GM19239 (cell line): Measurements from ENCODE around the gene ELN.
"Not testable (repeated sequence)": the region's sequence is repeated elsewhere in the genome, so short reads cannot be mapped to it uniquely, and the experiment has no call there.

Experiments used
- DNase-seq: peaks from one replicate; pipeline ENCODE4 v3.0.0; 2011; ENCODE audit warnings: low spot score; ENCODE audit not compliant: insufficient read length
- FAIRE-seq: peaks from 2 replicates; lab custom pipeline; 2011; peaks lifted over from hg19 to GRCh38; lab: Jason Lieb, UNC

The ELN gene

DNA sequence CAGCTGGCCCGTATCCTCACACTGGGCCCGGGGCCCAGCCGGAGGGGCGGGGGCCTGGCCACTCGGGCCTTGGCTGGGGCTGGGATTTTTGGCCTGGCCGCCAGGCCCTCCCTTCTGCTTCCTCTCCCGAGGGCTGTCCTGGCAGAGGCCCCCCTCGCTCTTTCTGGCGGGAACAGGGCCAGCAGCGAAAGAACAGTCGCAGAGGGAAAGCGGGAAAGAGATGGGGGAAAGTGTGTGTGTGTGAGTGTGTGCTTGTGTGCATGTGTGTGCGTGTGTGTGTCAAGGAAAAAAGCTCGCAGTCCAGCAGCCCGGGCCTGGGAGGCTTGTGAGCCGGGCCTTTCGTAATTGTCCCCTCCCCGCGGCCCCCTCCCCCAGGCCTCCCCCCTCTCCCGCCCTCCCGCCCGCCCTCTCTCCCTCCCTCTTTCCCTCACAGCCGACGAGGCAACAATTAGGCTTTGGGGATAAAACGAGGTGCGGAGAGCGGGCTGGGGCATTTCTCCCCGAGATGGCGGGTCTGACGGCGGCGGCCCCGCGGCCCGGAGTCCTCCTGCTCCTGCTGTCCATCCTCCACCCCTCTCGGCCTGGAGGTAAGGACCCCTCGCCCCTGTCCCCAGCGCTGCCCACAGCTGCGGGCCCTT, at the start of gene ELN:
Gene ELN (plus strand): TSS at position 491 of the 638 bp plus-strand sequence. CDS start 15 bp downstream, at position 506.
- DNase-seq, result no peak
- FAIRE-seq, result no peak

DNA sequence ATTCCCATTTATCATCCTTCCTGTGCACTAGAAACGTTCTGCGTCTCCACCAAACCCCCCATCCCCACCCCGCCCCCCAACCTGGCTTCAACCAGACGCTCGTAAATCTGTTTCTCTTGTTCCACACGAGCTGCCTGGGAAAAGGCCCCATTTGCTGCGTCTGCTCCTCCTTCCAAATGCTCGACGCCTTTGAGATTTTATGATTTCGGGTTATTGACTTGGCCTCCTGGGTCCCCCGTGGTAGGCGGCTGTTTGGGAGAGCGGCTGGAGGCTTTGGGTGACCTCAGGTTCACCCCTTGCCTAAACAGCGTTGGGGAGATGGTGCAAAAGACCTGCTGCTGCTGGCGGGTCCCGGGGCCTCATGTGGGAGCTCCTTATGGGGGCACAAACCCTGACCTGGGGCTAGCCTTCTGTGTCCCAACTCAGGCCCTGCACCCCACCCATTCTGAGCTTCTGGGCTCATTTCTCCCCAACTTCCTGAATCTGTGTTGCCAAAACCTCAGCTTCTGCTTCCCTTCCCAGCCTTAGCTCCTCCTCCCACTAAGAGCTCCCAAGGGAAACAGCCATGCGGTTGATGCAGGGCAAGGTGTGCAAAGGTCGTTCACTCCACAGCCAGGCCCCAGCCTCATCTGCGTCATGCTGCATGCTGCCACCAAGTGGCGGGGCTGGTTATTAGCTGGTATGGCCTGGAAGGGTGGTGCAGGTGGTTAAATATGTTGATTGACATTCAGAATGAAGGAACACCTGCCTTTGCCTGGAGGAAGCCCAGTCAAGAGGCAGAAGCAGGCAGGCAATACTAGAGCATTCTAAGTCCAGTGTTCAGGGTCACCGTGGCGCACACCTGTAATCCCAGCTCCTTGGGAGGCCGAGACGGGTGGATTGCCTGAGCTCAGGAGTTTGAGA, 49.1 kb upstream of the ELN start:
- FAIRE-seq, result peak; percentile 69

DNA sequence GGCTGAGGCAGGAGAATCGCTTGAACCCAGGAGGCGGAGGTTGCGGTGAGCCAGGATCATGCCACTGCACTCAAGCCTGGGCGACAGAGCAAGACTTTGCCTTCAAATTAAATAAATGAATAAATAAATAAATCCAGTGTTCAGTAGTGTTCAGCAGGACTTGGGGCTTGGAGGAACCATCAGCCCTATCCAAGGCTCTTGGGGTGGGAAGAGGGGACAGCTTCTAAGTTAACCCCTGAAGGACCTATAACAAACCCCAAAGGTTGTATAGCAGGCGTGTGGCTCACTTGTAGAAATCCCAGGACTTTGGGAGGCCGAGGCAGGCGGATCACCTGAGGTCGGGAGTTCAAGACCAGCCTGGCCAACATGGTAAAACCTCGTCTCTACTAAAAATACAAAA, 48.3 kb upstream of the ELN start:
- not testable (repeated sequence) for FAIRE-seq, DNase-seq

More for the DNA sequence above, 49.1 kb upstream of the ELN start:
- DNase-seq, result peak; percentile 77

DNA sequence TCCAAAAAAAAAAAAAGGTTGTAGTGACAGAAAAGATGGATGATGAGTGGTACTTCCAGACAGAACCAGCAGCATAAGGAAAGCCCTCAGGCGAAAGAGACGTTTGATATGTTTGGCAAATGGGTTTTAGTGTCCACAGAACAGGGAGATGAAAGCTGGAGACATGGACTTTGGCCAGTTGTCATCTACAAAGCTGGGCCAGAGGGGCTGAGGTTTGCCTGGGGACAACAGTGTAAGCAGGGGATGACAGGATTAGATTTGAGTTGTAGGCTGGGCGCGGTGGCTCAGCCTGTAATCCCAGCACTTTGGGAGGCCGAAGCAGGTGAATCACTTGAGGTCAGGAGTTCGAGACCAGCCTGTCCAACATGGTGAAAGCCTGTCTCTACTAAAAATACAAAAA, 47.8 kb upstream of the ELN start:
- no peak for FAIRE-seq

GRCh38 chr7:73981933-73982332, 46.0 kb upstream of the ELN start:
- DNase-seq, result no peak
- no peak for FAIRE-seq

More for the DNA sequence above, 47.8 kb upstream of the ELN start:
- no peak for DNase-seq

DNA sequence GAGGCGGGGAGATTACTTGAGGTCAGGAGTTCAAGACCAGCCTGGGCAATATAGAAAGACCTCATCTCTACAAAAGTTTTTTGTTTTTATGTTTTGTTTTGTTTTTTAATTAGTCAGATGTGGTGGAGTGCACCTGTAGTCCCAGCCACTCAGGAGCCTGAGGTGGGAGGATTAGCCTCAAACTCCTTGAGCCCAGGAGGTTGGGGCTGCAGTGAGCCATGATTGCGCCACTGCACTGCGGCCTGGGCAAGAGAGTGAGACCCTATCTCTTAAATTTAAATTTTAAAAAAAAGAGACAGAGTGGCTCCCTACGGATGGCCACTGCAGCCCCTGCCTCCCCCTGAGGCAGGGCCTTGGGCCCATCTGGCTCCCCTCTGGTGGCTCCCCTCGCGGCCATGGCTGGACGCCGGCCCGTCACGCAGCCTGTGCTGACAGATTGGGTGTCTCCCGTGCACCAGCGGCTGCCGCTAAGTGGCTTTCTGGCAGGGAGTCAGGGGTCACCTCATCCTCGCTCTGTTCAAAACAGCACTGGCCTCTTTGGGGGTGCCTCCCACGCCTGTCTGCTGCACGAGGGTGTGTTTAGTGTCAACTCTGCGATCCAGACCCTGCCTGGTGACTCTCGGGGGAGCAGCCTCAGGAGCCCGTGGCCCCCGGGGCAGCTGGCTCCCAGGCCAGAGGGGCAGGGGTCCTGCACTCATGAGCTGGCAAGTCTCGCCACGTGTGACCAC, 44.4 kb upstream of the ELN start:
- no peak for FAIRE-seq

GRCh38 chr7:73984481-73985205, 43.3 kb upstream of the ELN start:
- no peak for FAIRE-seq
- no peak for DNase-seq

More for the DNA sequence above, 44.4 kb upstream of the ELN start:
- DNase-seq, result no peak

DNA sequence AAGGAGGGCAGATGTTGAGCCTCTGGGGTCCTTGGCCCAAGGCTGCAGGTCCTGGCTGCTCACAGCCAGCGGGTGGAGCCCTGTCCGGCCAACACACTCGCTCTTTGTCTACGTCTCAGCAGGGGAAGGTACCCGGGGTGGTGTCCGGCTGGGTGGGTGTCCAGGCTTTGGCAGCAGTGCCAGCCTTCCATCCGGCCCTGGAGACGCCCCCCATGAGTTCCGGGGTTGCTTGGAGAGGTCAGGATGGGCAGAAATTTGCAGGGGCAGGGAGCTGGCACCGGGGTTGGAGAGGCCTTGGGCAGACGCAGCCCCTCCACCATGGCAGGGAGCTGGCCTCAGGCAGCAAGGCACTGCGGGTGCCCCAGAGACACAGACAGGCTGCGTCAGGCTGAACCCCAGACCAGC, 42.2 kb upstream of the ELN start:
- DNase-seq, result no peak
- no peak for FAIRE-seq

- no peak for DNase-seq
Observed at GRCh38 chr7:73986158-73986631, 41.8 kb upstream of the ELN start.

DNA sequence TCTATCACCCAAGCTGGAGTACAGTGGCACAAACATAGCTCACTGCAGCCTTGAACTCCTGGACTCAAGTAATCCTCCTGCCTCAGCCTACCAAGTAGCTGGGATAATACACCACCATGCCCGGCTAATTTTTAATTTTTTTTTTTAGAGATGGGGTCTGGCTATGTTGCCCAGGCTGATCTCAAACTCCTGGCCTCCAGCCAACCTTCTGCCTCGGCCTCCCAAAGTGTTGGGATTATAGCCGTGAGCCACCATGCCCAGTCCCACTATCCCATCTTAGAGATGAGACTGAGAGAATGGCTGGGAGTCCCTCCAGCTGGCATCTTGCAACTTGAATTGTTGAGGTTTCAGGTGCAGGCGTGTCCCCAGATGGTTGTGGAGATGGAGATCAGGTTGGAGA, 40.7 kb upstream of the ELN start:
- no peak for FAIRE-seq
- no peak for DNase-seq

More at GRCh38 chr7:73986158-73986631, 41.8 kb upstream of the ELN start:
- no peak for FAIRE-seq

DNA sequence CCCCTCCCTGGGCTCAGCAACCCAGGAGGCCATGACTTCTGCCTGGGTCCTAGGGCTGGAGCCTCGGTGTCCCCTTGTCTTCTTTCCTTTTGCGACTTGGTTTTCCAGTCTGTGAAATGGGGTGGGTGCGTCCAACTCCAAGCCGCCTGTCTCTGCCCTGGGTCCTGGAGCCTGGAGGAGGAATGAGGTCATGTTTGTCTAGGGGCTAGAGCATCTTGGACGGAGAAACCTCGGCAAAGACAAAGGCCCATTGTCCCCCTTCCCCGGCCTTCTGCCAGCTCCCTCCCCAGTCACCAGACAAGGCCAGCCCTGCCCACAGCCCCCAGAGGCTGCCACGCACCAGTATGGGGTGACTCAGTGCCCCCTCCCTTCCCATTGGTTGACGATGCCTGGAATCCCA, 39.8 kb upstream of the ELN start:
- FAIRE-seq, result no peak
- DNase-seq, result no peak

GRCh38 chr7:73991522-73992100, 36.4 kb upstream of the ELN start:
- DNase-seq (no peak), FAIRE-seq (no peak)

- no peak for DNase-seq
- FAIRE-seq, result no peak
Observed at GRCh38 chr7:73992101-73992562, 35.8 kb upstream of the ELN start.

DNA sequence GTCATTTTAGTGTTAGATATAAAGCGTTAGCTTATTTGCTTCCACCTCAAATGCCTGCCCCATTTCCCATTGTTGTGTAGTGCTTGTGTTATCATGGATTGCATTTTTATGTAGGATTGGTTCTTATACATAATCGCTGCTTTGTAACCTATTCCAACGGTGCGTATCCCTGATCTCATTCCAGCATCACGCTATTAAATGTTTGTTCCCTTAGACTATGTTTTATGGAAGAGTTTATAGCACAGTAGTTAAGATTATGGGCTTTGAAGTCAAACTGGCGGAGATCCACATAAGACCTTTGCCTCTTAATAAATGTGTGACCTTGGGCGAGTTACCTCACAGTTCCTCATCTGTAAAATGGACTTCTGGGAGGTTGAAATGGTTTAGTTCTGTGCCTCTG, 34.0 kb upstream of the ELN start:
- DNase-seq (no peak), FAIRE-seq (no peak)

- FAIRE-seq, result no peak
Observed at GRCh38 chr7:73994761-73995160, 33.2 kb upstream of the ELN start.

DNA sequence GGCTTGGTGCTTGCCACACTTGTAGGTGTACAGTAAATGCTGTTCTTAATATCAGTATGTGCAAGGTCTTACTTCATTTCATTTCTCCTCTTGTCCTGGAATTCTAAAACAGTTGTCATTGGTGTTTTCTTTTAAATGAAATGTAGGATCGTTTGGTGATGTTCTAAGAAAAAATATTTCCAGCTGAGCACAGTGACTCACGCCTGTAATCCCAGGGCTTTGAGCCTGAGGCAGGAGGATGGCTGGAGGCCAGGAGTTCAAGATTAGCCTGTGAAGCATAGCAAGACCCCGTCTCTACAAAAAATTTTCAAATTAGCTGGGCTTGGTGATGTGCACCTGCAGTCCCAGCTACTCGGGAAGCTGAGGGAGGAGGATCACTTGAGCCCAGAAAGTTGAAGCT, 32.6 kb upstream of the ELN start:
- no peak for DNase-seq

More at GRCh38 chr7:73994761-73995160, 33.2 kb upstream of the ELN start:
- no peak for DNase-seq

GRCh38 chr7:73995821-73996511, 32.0 kb upstream of the ELN start:
- no peak for DNase-seq
- no peak for FAIRE-seq

More for the DNA sequence above, 32.6 kb upstream of the ELN start:
- FAIRE-seq, result no peak

DNA sequence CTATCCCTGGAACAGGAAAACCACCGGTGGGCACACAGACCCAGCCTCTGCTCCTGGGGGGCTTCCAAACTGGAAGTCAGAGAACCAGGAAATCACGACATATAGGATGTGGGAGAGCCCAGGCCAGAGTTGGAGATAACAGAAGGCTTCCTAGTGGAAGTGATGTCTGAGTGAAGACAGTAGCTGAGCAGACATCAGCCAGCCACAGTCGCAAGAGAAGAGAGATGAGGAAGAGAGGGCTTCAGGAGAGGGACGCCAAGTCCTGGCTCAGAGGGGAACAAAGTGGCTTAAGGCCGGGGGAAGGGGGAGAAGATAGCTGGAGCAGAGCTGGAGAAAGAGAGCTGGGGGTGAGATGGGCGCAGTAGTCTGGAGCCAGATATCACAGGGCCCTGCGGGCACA, 30.9 kb upstream of the ELN start:
- FAIRE-seq, result no peak

More for the DNA sequence above, 30.9 kb upstream of the ELN start:
- no peak for DNase-seq
